ENCODE measurements around the gene GABRE. TPM values are rescaled to one million over a fixed set of nuclear protein-coding genes. Genes with fewer than 3 reads are reported as not detected.

Gene GABRE
- total RNA-seq, 2 donors from 2014 or later, result 46.2 to 64.9 TPM

DNA sequence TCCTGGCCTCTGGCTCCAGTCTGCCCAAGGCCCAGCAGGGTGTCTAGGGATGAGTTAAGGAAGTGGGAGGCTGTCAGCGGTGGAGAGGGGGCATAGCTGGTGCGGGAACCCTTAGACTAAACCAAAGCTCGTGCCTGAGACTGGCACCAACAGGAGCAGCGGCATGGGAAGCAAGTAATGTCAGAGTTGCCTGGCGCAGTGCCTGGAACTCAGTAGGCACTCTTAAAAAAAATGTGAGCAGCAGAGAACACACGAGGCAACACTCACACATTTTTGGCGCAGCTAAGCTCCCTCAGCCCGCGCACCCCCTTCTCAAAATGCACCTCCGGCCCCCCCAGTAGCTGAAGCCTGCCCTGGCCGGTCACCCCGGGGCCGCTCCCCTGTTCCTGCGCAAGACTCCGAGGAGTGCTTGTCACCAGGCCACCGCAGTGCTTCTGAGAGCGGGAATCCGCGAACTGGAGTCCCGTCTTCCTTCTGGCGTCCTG is 583 bp downstream of the GABRE start:
- Histone ChIP-seq H3K4me1 (peaks cover 9% of the 10 kb centered on the region), H3K9me3 (no peaks in the 10 kb centered on the region), H3K27ac (peak overlapping the region; percentile 32 to 78 (median 66)), H3K4me3 (no peak overlapping the region), H3K27me3 (no peaks in the 10 kb centered on the region), H3K36me3 (replicated peaks in 1 of 2; ENCODE audit: insufficient read depth in 1 of 2, low read depth in 2 of 2) (no peaks in the 10 kb centered on the region)
- DNase-seq (peak in 3 of 4 donors; percentile 14 to 57 (median 45)), ATAC-seq (peak; percentile 41)
- 0 to 13% methylated on average over 2 to 13 of the region's 21 CpGs for WGBS, 2 donors
- TF ChIP-seq, protein P1, sequence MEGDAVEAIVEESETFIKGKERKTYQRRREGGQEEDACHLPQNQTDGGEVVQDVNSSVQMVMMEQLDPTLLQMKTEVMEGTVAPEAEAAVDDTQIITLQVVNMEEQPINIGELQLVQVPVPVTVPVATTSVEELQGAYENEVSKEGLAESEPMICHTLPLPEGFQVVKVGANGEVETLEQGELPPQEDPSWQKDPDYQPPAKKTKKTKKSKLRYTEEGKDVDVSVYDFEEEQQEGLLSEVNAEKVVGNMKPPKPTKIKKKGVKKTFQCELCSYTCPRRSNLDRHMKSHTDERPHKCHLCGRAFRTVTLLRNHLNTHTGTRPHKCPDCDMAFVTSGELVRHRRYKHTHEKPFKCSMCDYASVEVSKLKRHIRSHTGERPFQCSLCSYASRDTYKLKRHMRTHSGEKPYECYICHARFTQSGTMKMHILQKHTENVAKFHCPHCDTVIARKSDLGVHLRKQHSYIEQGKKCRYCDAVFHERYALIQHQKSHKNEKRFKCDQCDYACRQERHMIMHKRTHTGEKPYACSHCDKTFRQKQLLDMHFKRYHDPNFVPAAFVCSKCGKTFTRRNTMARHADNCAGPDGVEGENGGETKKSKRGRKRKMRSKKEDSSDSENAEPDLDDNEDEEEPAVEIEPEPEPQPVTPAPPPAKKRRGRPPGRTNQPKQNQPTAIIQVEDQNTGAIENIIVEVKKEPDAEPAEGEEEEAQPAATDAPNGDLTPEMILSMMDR (IDR thresholded peaks at IDR 0.05), result no peak
- no peak for TF ChIP-seq POLR2A (IDR thresholded peaks at IDR 0.05)
- intact Hi-C loops (cut with DNase I), result no loop called here

DNA sequence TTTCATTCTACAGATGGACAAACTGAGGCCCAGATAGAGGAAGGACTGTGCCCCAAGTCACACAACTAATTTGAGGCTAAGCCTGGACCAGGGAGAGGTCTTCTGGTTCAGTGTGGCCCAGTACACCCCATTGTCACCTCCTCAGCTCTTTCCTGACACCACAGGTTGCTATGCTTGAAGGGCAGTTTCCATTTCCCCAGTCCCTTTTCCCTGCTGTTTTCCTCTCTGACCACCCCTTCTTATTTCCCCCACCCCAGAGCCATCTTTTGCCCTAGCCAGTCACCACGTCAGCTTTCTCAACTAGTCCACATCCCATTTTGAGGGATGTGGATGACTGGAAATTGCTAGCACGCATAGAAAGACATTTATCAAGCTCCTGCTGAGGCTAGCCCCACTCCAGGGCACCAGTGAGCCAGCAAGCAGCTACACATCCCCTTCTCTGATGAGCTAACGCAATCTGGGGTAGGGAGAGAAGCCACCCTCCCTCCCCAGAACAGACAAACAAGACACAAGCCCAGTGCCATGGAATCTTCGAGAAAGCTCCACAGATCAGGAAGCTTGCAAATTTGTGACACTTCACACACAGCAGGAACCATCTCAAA is 1.3 kb downstream of the GABRE start:
- no peaks in the 10 kb centered on the region for H3K27me3 ChIP-seq
- H3K9me3 ChIP-seq, result no peaks in the 10 kb centered on the region
- WGBS, 2 donors, result 50 to 78% methylated on average over 2 to 4 of the region's 4 CpGs
- peaks cover 9% of the 10 kb centered on the region for H3K4me1 ChIP-seq
- no peak for DNase-seq
- no peak overlapping the region for H3K4me3 ChIP-seq
- no peak for ATAC-seq
- H3K27ac ChIP-seq, result peak overlapping the region in 3 of 4 donors; percentile 55 to 78 (median 76)
- TF ChIP-seq, protein P1 (IDR thresholded peaks at IDR 0.05), result no peak
- TF ChIP-seq POLR2A (IDR thresholded peaks at IDR 0.05), result no peak
- no peaks in the 10 kb centered on the region for H3K36me3 ChIP-seq (replicated peaks in 1 of 2; ENCODE audit: insufficient read depth in 1 of 2, low read depth in 2 of 2)
- intact Hi-C loops (cut with DNase I), result no loop called here

DNA sequence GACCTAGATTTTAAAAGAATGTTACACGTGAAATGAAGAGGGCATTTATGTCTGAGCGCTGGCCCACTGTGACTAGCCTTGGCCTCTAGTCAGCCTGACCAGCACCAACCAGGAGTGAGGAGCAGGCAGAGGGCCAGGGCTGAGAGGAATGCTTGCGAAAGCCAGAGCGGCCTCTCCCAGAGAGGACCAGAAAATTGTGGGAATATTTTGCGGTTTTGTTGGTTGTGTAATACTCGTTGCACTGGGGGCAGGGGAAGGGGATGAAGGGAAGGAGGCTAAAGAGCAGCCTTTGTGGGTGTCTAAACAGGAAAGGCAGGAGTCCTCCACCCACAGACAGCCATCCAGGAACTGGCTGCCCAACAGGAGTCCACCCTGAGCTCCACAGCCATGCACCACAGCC is 3.8 kb downstream of the GABRE start:
- peaks cover 9% of the 10 kb centered on the region for H3K4me1 ChIP-seq
- intact Hi-C loops (cut with DNase I), result no loop called here
- H3K36me3 ChIP-seq (replicated peaks in 1 of 2; ENCODE audit: insufficient read depth in 1 of 2, low read depth in 2 of 2), result no peaks in the 10 kb centered on the region
- 36 to 46% methylated on average over 6 of the region's 6 CpGs for WGBS, 2 donors
- H3K4me3 ChIP-seq, result no peak overlapping the region
- DNase-seq, result peak; percentile 49 to 72 (median 70)
- H3K27ac ChIP-seq, result peak overlapping the region in 3 of 4 donors; percentile 23 to 68 (median 61)
- H3K9me3 ChIP-seq, result no peaks in the 10 kb centered on the region
- H3K27me3 ChIP-seq, result no peaks in the 10 kb centered on the region
- TF ChIP-seq, protein P1 (IDR thresholded peaks at IDR 0.05), result no peak
- no peak for TF ChIP-seq POLR2A (IDR thresholded peaks at IDR 0.05)
- ATAC-seq, result peak; percentile 70

DNA sequence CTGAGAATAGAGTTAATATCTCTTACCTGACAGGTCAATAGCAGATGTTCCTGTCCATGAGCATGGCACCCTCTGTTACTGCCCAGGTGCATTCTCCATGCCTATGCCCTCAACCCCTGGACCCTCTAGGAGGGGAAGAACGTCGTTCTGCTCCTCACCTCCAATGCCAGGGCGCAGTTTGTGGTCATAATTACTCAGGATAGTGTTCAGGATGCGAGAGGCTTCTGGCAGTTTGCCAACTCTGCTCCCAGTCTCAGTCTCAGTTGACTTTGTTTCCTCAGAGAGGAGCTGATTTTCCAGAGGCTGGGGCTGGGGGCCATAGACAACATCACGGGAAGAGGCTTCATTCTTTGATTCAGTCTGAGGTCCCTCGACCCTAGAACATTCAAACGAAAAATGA is 4.4 kb downstream of the GABRE start:
- Histone ChIP-seq H3K4me3 (no peak overlapping the region), H3K36me3 (replicated peaks in 1 of 2; ENCODE audit: insufficient read depth in 1 of 2, low read depth in 2 of 2) (no peaks in the 10 kb centered on the region), H3K27me3 (no peaks in the 10 kb centered on the region), H3K4me1 (peaks cover 8% of the 10 kb centered on the region), H3K9me3 (no peaks in the 10 kb centered on the region), H3K27ac (peak overlapping the region in 3 of 4 donors; percentile 25 to 68 (median 61))
- DNase-seq, result no peak
- 33 to 65% methylated on average over 4 to 7 of the region's 7 CpGs for WGBS, 2 donors
- no peak for ATAC-seq
- intact Hi-C loops (cut with DNase I), result no loop called here
- no peak for TF ChIP-seq POLR2A (IDR thresholded peaks at IDR 0.05)
- TF ChIP-seq, protein P1 (IDR thresholded peaks at IDR 0.05), result no peak

DNA sequence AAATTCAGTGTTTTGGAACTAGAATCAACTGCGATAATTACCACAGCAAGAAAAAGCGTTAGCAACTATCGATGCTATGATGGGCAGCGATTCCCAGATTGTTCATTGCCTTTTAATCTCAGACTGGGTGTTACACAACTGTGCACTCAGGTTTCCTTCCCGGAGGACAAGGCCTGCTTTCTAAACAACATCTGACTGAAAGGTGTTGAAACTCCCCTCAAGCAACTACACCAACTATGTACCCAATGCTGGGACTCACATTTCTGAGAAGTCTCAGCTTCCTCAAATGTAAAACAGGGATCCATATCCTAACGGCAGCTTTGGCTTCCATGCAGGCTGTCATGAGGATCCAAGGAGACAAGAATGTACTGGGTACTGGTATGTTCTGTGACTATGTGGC is 8.2 kb downstream of the GABRE start:
- H3K27me3 ChIP-seq, result no peaks in the 10 kb centered on the region
- 72 to 91% methylated on average over 5 to 6 of the region's 6 CpGs for WGBS, 2 donors
- H3K9me3 ChIP-seq, result no peaks in the 10 kb centered on the region
- H3K36me3 ChIP-seq (replicated peaks in 1 of 2; ENCODE audit: insufficient read depth in 1 of 2, low read depth in 2 of 2), result no peaks in the 10 kb centered on the region
- DNase-seq, result no peak
- TF ChIP-seq POLR2A (IDR thresholded peaks at IDR 0.05), result no peak
- TF ChIP-seq, protein P1 (IDR thresholded peaks at IDR 0.05), result no peak
- H3K4me1 ChIP-seq, result peaks cover 5% of the 10 kb centered on the region
- intact Hi-C loops (cut with DNase I), result no loop called here
- H3K4me3 ChIP-seq, result no peak overlapping the region
- ATAC-seq, result no peak
- no peak overlapping the region for H3K27ac ChIP-seq

Measured in body of pancreas (tissue), 4 donors.